Mucosa of descending colon (tissue), 3 donors: Measurements from ENCODE around the gene ZSCAN20. TPM values are rescaled to one million over a fixed set of nuclear protein-coding genes. Genes with fewer than 3 reads are reported as not detected.

Experiments
- ATAC-seq: fragments of 200-7000 bp; cut with Tn5 transposase; one replicate; pipeline ENCODE4 v1.9.1; 2020; ENCODE audit warnings: mild to moderate bottlenecking, moderate library complexity
- DNase-seq, 3 donors: peaks; one replicate each; pipeline ENCODE4 v3.0.0-alpha.2; 2020
- H3K36me3 ChIP-seq: fragments of 200-600 bp; one replicate; pipeline ENCODE4 v1.8.0; 2021; ENCODE audit warnings: low read depth, mild to moderate bottlenecking
- H3K4me1 ChIP-seq: fragments of 200-600 bp; one replicate; pipeline ENCODE4 v1.8.0; 2021; ENCODE audit warnings: low read depth, mild to moderate bottlenecking
- H3K4me3 ChIP-seq: fragments of 200-600 bp; one replicate; pipeline ENCODE4 v1.8.0; 2021; ENCODE audit warnings: mild to moderate bottlenecking
- H3K9me3 ChIP-seq: fragments of 200-600 bp; one replicate; pipeline ENCODE4 v1.8.0; 2021; ENCODE audit warnings: mild to moderate bottlenecking
- intact Hi-C, 2 donors: fragments of 100-400 bp; cut with DNase I in 1 of 2; cut with micrococcal nuclease in 1 of 2; formaldehyde crosslinking; loops; one replicate each; pipeline versions ENCODE4 v1.11.0 to v1.11.1; 2022; cut with DNase I, micrococcal nuclease
- total RNA-seq, 3 donors: library from RNA; stranded (reverse); fragmentation: NEBNext Ultra II Directional in 2 of 3; extraction: Animal tissue kit (Norgen Biotek cat#: 25700) in 2 of 3; gene quantifications; one replicate each; pipeline versions ENCODE4 v1.2.1 to v1.2.4, GENCODE V29; 2021 to 2023
- TF ChIP-seq, protein P1 (sequence below): fragments of 200-600 bp; IDR thresholded peaks from one replicate; pipeline ENCODE4 v1.8.0; 2022; ENCODE audit warnings: antibody characterized with exemption, mild to moderate bottlenecking
- donor health status: DM: no; HTN: no; CAD: no; lungs with moderate emphysema.
- donor health status: DM: no; HTN: no; CAD: no.
- donor health status: DM: no; HTN: yes; CAD: no.

Gene ZSCAN20
- total RNA-seq, 3 donors from 2014 or later = 4.3 to 8.8 (median 5.7) TPM

DNA sequence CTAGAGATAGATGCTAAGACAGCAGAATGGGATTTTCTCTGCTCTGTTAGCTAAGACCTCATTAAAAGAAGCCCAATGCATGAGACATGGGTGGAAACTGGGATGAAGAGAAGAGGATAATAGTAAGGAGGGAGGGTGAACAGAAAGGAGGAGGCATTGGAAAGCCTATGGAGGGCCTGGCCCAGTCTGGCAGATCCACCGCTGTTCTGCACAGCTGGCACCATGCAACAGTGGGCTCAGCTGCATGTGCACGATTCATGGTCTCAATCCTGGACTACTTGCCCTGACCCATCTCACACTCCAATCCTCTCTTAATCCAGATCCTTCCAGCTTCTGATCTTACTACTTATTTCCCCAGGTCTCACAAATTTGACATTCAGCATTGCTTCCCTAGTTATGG is 43.8 kb upstream of the ZSCAN20 start:
- Histone ChIP-seq H3K4me3 (no peak overlapping the region), H3K36me3 (no peaks in the 10 kb centered on the region), H3K9me3 (no peaks in the 10 kb centered on the region), H3K4me1 (peaks cover 5% of the 10 kb centered on the region)
- intact Hi-C loops = no loop called here
- no peak for ATAC-seq
- TF ChIP-seq, protein P1, sequence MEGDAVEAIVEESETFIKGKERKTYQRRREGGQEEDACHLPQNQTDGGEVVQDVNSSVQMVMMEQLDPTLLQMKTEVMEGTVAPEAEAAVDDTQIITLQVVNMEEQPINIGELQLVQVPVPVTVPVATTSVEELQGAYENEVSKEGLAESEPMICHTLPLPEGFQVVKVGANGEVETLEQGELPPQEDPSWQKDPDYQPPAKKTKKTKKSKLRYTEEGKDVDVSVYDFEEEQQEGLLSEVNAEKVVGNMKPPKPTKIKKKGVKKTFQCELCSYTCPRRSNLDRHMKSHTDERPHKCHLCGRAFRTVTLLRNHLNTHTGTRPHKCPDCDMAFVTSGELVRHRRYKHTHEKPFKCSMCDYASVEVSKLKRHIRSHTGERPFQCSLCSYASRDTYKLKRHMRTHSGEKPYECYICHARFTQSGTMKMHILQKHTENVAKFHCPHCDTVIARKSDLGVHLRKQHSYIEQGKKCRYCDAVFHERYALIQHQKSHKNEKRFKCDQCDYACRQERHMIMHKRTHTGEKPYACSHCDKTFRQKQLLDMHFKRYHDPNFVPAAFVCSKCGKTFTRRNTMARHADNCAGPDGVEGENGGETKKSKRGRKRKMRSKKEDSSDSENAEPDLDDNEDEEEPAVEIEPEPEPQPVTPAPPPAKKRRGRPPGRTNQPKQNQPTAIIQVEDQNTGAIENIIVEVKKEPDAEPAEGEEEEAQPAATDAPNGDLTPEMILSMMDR = no peak
- no peak for DNase-seq

DNA sequence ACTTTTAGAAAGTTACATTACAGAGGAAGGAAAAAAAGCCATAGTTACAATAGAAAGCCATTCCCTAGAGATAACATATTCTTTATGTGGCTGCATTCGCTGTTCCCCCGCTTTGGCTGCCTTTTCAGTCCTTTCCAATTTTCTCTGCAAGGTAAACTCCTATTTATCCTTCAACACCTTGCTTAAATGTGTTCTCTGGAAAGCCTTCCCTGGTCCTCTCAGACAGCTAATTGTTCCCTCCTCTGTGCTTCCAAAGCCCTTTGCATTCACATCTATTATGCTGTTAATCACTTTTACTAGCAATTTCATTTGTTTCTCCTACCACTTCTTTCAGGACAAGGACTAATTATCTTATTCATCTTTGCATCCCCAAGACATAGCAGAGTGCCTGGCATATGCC is 43.1 kb upstream of the ZSCAN20 start:
- intact Hi-C loops = no loop called here
- Histone ChIP-seq H3K4me1 (peaks cover 5% of the 10 kb centered on the region), H3K4me3 (no peak overlapping the region), H3K36me3 (no peaks in the 10 kb centered on the region), H3K9me3 (no peaks in the 10 kb centered on the region)
- TF ChIP-seq, protein P1 = no peak
- DNase-seq = no peak
- no peak for ATAC-seq

DNA sequence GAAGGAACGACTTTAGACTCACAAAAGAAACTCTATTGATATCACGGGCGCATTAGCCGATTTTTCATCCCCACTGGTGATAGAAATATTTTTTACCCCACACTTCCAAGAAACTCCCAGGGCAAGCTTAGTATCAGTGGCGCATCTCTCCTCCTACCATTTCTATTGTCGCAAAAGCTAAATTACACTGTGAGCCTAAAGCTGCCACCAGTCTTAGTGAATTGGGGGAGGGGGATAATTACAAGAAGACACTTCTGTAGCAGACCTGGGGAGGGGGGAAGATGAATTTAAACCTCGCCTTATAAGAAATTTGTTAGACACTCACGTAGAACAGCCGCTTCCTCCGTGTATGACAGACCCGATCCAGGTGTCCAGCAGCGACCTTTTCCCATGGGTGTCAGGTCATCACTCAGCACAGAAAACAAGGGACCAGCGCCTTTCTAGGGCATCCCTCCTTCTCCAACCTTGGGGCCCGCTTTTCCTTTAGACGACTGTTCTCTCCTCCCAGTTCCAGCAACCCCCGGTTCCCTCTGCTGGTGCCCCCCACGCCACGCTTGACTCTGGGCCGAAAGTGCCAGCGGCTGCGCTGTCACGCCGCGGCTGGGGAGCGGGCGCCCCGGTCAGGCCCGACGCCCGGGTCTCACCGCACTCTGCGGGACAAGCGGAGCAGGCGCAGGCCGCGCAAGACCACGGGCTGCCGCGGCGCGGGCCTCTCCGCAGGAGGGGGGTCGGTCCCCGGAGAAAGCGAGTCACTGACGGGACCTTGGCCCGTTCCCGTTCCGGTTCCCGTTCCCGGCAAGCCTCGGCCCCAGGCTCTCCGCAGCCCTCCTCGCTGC is 42.4 kb upstream of the ZSCAN20 start:
- H3K4me3 ChIP-seq = peak overlapping the region; percentile 39
- peaks cover 5% of the 10 kb centered on the region for H3K4me1 ChIP-seq
- no peaks in the 10 kb centered on the region for H3K36me3 ChIP-seq
- H3K9me3 ChIP-seq = no peaks in the 10 kb centered on the region
- TF ChIP-seq, protein P1 = no peak
- intact Hi-C loops = no loop called here
- DNase-seq (peak; percentile 13 to 54 (median 54)), ATAC-seq (no peak)

DNA sequence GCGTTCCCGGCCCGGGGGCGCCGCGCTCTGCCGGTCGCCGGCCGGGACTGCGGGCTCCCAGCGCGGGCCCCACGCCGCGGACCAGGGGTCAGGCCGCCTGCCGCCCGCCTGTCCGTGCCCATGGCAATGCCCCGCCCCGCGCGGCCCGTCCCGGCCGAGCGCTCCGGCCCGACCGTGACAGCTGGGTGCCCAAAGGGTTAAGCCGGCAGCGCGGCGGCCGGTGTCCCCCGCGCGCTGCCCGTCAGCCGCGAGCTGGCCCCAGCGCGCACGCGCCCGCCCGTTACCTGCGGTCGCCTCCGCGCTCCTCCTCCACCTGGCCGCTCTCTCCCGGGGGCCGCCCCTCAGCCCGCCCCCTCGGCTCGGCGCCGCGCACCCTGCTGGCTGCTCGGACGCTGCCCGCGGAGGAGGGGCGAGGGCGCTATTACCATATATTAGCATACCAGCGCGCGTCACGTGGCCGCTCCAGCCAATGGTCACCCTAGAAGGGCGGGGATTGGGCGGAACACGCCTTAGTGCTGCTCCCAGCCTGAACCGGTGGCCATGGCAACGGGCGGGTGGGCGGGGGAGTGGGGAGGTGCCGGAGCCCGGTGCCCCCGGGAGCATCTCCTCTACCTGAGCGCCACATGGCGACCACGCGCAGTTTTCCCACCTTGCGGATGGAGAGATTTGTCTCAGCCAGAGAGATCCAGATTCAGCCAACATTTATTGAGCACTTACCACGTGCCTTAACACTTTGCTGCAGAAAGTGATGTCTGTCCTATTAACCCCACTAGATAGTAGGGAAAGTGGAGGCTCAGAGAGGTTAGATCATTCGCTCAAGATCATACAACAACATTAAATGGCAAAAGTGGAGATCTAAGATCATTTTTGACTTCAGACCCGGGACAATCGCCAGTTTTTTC is 41.5 kb upstream of the ZSCAN20 start, which contains the start of gene PHC2:
Gene PHC2 (minus strand): TSS at position 404 of the 902 bp plus-strand sequence. CDS start 55,556 bp downstream, outside the sequence.
- H3K4me1 ChIP-seq = peaks cover 5% of the 10 kb centered on the region
- H3K9me3 ChIP-seq = no peaks in the 10 kb centered on the region
- H3K4me3 ChIP-seq = peak within 1 kb of the TSS; percentile 39
- H3K36me3 ChIP-seq = no peaks in the 10 kb centered on the region
- peak; percentile 99 for ATAC-seq
- TF ChIP-seq, protein P1 = peak; percentile 41
- DNase-seq = peak; percentile 95 to 97 (median 97)
- intact Hi-C loops = no loop called here

DNA sequence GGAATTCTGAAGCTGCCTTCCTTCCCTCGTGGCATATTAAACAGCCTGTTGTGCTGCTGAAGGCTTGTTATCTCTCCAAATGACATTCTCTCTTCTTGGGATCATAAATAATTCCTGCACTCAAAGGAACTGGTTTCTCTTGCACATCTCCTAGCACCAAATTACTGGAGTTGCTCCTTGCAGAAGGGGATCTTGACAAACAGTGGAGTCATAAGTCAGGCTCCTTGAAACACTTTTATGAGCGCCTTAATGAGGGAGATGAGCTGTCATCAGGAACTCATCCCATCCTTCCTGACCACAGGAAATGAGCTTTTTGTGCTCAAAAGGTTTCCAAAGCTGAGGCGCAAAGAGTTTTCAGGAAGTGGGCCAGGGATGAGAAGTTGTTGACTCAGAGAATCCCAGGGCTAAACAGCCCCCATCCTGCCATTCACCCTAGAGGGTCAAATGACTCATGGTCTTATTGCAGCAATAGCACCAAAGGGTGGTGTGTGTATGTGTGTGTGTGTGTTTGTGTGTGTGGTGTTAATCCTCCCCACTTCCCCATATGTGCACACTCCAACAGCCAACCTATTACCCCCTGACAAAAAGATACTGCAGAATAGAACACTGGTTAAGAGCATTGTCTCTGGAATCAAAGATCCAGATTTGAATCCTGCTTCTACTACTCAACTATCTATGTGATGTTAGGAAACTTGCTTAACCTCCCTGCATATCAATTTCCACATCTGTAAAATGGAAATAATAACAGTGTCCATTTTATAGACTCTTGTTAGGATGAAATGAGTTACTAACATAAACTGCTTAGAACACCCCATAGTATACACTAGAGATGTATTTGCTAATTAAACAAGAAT is 38.7 kb upstream of the ZSCAN20 start:
- ATAC-seq = peak; percentile 41
- intact Hi-C loops = no loop called here
- no peaks in the 10 kb centered on the region for H3K9me3 ChIP-seq
- DNase-seq = peak in 1 of 3 donors; percentile 53
- no peak overlapping the region for H3K4me3 ChIP-seq
- peaks cover 5% of the 10 kb centered on the region for H3K4me1 ChIP-seq
- TF ChIP-seq, protein P1 = no peak
- no peaks in the 10 kb centered on the region for H3K36me3 ChIP-seq
